ENCODE results near the gene ULK1.
"Not testable (repeated sequence)": the region's sequence is repeated elsewhere in the genome, so short reads cannot be mapped to it uniquely, and the experiment has no call there.

The ULK1 gene

DNA sequence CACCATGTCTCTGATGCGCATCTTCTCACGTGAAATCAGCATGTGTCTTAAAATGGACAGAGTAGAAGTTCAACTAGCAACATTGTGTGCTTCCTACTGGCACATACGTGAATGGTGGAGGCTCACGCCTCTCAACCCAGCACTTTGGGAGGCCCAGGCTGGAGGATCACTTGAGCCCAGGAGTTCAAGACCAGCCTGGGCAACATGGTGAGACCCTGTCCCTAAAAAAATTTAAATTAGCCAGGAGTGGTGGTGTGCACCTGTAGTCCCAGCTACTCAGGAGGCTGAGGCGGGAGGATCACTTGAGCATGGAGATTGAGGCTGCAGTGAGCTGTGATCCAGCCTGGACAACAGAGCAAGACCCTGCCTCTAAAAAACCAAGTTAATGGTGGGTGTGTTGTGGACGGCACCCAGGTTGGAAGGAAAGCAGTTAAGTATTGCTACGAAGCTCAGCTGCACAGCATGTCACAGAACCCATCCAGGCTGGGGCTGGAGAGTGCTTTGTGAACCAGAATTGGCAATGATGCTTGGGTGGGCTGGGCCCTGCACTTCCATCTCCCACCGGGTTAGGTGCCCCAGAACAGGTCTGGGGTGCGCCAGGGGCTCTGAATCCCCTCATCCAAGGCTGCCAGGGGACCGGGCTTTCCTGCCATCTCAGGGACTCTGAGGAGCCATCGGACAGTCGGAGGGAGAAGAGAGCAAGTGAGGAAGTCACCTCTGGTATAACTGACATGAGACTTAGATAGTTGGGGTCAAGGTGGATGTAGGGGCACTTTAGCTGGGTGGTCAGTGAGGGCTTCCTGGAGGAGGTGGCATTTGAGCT is 33.0 kb upstream of the ULK1 start:
- DNase-seq (ENCODE audit: low spot score) (no peak), FAIRE-seq (no peak)

DNA sequence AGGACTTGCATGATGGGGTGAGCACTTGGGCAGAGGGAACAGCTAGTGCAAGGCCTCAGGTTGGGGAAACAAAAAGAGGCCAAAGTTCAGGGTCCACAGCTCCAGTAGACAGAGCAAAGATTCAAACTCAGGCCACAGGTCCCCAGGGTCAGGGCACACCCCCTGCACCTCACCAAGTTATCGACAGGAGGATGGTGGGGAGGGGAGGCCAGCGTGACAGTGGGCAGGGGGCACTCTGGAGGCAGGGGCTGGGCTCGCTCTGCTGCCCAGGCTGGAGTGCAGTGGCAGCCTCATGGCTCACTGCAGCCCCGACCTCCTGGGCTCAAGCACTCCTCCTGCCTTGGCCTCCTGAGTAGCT is 32.4 kb upstream of the ULK1 start:
- FAIRE-seq (no peak), DNase-seq (ENCODE audit: low spot score) (no peak)

DNA sequence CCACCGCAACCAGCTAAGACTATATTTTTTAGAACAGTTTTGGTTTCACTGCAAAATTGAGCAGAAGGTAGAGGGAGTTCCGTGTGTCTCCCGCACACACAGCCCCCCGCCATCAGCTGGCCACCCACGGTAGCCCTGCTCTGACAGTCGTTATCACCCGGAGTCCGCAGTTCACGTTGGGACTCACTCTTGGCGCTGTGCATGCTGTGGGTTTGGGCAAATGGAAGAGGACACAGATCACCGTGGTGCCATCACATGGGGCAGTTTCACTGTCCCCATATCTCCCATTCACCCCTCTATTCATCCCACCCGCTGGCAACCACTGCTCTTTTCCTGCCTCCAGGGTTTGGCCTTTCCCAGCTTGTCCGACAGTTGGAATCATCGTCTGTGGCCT is 31.8 kb upstream of the ULK1 start:
- no peak for FAIRE-seq
- no peak for DNase-seq (ENCODE audit: low spot score)

DNA sequence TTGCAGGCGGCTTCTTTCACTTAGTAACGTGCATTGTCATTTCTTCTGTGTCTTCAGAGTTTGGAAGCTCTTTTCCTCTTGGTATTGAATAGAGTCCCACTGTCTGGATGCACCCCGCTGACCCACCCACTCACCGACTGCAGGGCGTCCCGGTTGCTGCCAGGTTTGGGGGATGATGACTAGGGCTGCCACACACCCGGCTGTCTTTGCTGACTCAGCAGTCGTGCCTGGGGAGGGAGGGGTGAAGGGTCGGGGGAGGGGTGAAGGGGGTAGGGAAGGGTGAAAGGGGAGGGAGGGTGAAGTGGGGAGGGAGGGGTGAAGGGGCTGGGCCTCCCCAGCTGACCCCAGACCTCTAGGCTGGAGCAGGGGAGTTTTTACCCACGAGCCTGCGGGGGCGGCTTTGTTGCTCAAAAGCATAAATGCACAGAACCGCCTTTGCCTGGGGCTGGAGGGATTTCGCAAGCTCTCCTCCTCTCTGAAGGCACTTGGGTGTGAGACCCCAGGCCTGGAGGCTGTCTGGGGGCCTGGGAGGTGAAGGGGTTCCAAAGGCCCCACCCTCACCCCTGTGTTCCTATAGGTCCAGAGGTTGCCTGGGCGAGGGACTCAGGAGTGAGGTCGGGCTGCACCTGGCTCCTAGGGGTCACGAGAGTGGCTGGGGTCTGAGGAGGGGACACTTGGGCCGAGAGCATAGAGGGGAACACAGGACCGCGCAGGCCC is 31.3 kb upstream of the ULK1 start:
- FAIRE-seq (no peak), DNase-seq (ENCODE audit: low spot score) (peak; percentile 6)

DNA sequence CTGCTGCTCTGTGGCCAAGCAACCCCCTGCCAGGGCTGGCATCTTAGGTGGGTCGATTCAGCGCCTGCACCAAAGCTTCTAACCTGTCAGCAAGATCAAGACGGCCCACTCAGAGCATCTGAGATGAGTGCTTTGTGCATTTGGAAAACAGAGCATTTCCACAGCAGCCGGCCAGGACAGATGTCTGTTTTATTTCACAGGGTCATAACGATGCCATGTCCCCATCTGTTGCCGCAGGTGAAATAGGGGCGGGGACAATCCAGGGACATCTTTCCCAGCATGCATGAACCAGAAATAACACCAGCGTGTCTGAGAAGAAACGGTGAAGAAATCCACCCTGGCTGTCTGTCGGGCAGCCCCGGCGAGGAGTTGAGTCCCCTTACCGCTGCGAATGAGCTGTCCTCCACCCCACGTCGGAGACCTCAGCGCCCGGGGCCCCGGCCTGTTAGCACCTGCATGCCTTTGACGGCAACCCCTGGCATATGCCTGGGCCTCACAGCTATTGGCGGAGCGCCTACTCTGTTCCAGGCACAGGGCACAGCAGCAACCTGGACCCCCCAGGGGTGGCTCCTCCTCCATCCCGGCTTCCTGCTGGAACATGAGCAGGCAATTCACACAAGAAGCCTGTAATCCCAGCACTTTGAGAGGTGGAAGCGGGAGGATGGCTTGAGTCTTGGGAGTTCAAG is 30.6 kb upstream of the ULK1 start:
- DNase-seq (ENCODE audit: low spot score) (no peak), FAIRE-seq (no peak)

DNA sequence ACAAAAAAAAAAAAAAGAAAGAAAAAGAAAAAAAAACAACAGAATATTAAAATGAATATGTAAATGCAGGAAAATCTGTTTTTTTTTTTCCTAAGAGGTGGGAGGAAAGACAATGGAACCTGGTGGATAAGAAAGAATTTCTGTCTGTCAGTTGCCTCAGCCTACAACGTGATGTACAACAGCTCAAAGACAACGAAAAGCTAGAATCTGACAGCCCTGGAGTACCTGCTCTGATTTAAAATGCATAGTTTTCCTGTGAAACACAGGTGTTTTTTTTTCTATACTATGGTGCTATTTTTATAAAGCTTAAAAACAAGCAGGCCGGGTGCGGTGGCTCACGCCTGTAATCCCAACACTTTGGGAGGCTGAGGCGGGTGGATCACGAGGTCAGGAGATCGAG is 30.0 kb upstream of the ULK1 start:
- FAIRE-seq: no peak

DNA sequence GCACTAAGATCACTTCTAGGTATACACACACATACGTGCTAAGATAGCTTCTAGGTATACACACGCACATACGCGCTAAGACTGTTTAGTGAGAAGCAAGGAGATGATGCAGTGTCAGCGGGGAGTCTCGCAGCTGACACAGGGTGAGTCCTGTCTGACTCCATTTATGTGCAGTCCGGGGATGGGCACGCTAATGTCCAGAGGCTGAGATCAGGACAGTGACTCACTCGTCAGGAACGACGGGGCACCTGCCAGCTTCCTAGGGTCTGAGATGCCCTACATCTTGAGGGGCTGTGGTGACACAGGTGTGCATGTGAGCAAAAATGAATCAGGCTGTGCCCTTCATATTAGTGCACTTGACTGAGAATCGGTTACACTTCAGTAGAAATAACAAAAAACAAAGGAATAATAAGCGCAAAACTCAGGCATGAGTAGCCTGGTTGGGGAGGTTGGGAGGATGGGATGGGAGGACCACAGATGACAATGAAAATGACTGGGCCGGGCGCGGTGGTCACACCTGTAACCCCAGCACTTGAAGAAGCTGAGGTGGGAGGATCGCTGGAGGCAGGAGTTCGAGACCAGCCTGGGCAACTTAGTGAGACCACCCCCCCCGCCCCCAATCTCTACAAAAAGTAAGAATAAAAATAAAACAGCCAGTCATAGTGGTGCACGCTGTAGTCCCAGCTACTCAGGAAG is 29.1 kb upstream of the ULK1 start:
- FAIRE-seq (peak; percentile 91), DNase-seq (ENCODE audit: low spot score) (peak; percentile 94)

More for the DNA sequence above, 30.0 kb upstream of the ULK1 start:
- DNase-seq (ENCODE audit: low spot score): no peak

DNA sequence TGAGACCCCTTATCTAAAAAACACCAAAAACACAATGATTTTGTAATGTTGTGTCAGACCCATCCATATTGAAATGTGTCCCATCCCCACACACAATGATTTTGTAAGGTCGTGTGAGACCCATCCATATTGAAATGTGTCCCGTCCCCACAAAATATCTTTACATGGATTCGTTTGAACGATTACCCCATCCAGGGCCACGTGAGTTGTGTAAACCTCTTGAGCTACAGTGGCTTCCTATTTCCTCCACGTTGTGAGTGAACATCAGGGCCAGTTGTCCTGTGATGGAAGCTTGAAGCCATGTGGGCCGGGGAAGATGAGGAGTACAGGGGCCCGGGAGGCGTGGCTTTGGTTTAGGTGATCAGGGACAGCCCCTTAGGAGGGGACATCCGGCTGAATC is 27.0 kb upstream of the ULK1 start:
- DNase-seq (ENCODE audit: low spot score) (no peak), FAIRE-seq (no peak)

DNA sequence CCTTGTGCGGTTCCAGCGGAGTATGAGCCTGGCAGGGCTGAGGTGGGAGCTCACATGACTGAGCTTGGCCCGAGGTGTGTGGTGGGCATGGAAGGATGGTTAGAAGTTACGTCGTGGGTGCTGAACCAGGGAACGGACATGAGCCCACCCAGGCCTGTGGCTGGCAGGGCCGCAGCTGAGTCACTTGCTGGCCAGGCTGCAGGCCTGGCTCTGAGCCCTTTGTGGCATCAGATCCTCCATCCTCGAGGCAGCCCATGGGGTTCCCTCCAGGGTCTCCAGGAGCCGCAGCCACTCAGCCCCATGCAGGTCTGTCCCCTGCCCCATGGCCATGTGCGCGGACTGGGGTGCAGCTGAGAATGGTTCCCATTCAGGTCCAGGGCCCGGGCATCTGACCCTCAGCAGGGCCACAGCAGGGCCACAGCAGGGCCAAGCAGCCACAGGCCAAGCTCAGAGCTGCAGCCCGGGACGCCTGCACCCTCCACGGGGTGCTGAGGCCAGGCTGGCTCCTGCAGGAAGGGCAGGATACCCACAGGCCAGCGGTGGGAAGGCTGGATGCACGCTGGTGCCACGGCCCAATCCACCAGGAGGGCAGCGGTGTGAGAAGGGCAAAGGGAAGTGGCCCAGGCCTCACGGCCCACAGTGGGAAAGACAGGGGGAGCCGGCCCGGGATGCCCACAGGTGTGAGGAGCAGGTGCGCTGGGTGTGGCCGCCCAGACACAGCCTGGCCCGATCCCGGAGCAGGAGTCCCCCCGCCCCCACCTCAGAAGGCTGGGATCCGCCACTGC is 26.3 kb upstream of the ULK1 start:
- FAIRE-seq (no peak), DNase-seq (ENCODE audit: low spot score) (peak; percentile 55)

DNA sequence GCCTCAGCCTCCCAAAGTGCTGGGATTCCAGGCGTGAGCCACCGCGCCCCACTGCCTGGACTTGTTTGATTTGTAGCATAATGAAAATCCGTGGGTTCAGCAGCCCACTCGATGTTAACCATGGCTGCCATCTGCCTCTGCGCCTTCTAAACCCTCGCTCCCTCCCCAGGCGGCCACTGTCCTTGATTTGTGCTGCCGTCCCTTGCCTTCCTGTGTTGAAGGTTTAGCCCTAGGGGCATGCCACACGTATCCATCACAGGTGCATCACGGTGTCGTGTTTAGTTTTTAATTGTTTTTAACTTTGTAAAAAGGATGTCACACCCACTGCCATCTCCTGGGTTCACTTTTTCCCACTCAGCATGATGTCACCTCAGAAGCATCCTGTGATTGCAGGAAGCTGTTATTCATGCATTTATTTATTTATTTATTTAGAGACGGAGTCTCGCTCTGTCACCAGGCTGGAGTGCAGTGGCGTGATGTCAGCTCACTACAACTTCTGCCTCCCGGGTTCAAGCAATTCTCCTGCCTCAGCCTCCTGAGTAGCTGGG is 24.5 kb upstream of the ULK1 start:
- FAIRE-seq: no peak
- DNase-seq (ENCODE audit: low spot score): peak; percentile 51

DNA sequence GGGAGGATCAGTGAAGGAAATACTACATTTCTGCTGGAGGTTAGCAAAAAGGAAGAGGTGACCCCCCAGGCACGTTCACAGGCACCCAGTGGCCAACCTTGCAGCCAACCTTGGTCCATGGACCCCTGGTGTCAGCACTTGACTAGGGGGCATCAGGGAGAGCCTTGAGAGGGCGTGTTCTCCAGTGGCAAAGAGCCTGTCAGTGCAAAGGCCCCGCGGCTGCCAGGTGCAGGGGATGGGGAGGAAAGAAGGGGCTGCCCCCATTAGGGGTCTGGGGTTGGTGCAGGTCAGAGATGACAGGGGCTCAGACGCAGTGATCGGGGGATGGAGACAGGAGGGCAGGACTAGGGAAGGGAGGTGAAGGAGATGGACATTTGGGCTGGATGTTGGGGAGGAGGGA is 22.7 kb upstream of the ULK1 start:
- FAIRE-seq (no peak), DNase-seq (ENCODE audit: low spot score) (no peak)

DNA sequence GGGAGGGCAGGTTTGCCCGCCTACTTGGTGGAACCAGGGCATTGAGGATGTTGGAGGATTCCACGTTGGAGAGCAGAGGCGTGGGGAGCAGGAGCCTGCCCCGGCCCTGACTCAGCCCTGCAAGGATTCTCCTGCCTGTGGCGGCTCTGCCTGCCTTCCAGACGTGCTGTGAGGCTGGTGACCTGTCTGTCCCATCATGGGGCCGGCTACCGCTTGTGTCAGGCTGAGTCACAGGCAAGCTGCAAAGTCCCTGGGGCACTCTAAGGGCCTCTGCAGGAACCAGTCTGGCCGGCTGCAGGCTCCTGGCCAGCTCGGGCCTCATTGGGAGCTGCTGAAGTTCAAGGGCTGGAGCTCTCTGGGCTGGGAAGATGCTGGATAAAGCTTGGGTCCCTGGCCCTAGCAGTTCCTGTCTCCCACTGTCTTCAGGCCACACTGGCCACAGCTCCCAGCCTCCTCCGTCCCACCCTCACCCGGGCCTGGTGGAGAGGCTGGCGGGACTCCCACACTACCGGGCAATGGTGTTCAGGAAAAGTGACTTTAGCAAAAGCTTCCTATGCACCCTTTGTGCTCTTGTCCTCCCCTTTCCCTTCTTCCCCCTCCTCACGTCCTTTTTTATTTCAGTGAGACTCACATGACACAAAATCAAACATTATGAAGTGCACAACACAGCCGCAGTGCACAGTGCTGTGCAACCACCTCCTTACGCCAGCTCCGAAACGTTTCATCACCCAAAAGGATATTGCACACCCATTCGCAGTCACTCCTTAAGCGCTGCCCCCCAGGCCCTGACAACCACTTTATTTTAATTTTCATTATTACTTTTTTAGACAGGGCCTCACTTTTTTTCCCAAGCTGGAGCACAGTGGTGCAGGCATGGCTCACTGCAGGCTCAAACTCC is 22.0 kb upstream of the ULK1 start:
- FAIRE-seq (peak; percentile 78), DNase-seq (ENCODE audit: low spot score) (peak; percentile 82)

DNA sequence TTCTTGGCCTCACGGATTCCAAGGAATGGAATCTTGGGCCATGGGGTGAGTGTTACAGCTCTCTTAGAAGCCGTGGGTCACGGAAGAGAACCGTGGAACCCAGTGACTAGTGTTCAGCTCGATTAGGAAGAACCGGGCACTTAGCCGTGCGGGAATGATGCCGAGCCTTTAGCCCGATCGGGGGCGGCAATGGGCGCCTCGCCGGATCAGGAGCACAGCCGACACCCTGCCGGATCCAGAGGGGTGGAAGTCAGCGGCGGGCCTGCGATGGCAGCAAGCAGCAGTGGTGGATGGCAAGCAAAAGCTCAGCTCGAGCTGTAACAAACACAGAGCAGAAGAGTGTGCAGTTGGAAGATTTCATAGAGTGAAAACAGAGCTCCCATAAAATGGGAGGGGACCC is 21.1 kb upstream of the ULK1 start:
- no peak for DNase-seq (ENCODE audit: low spot score)
- no peak for FAIRE-seq

DNA sequence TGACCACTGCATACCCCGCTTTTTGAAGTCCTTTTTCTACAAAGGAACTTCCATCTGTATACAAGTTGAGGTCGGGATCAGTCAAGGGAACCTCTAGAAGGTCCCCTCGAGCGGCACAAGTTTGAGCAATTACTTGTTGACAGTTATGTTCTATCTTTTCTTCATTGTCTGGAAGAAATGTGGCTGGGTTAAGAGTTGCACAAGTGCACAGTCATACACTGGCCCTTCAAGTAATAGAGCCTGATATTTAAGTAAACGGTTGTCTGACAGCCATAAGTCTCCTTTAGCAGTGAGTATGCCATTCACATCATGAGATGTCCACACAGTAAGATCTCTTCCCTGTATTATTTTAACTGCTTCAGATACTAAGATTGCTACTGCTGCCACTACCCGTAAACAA is 19.4 kb upstream of the ULK1 start:
- FAIRE-seq; DNase-seq (ENCODE audit: low spot score): not testable (repeated sequence)

DNA sequence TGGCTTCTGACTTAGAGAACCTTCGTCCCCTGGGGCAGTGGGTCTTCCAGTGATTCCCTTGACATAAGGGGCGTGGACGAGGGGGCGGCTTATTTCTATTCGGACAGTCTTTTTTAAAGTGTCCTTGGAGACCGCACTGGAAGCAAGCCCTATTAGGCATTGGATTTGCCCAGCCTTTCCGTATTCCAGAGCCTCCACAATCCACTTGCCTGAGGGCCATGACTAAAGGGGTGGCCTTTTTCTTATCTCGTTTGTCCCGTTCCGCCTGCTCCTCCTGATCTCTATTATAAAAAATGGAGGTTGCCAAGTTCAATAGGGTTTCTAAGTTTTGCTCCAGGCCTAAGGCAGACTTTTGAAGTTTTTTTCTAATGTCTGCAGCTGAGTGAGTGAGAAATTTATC is 17.2 kb upstream of the ULK1 start:
- DNase-seq (ENCODE audit: low spot score); FAIRE-seq: not testable (repeated sequence)

DNA sequence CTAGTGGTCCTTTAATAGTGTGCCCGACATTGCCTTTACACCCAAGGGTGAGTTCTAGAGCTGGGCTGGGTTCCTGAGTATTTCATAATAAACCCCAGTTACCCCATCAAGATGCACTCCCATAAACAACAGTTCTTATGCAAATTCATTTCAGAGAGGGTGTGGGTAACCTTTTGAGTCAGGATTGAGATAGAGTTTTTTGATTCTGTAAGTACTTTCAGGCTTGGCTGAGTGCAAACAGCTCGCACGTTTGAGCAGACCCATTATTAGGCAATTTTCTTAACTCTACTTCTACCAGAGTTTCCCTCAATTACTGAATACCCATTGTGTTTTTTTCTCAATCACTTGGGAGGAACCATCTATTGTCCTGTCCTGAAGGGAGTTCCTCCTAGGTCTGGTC is 16.0 kb upstream of the ULK1 start:
- DNase-seq (ENCODE audit: low spot score); FAIRE-seq: not testable (repeated sequence)

DNA sequence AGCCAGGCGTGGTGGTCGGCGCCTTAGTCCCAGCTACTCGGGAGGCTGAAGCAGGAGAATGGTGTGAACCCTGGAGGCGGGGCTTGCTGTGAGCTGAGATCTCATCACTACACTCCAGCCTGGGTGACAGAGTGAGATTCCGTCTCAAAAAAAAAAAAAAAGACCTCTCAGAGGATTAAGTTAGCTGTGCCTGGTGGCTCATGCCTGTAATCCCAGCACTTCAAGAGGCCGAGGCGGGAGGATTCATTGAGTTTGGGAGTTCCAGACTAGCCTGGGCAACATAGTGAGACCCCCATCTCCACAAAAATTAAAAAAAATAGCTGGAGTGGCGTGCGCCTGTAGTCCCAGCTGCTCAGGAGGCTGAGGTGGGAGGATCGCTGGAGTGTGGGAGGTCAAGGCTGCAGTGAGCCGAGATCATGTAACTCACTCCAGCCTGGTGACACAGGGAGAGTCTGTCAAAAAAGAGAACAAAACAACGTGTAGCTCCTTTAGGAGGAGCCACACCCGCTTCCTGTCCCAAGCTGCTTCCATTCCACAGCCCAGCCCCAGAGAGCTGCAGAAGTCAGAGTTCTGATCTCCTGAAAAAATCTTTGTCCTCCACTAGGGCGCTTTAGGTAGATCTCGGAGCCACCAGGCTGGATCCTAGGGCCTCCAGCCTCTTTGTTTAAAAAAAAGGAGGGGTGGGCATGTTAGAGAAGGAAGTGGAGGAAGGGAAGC is 11.5 kb upstream of the ULK1 start:
- DNase-seq (ENCODE audit: low spot score): no peak
- FAIRE-seq: no peak

DNA sequence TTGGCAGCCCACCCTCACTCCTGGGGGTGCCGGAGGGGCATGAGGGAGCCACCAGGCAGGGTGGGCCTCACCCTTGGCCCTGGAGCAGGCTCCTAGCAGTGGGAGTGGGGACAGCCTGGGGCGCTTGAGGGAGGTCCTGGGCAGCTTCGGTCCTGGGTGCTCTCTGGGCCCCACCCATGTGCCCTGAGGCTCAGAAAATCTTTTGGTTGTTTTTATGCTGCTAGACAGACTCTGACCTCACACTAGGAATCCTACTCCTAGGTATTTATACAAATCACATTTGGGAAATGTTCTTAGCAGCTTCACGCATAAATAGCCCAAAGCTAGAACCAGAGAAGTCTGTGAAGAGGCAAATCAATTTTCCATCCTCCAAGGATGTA is 10.9 kb upstream of the ULK1 start:
- DNase-seq (ENCODE audit: low spot score) (no peak), FAIRE-seq (no peak)

DNA sequence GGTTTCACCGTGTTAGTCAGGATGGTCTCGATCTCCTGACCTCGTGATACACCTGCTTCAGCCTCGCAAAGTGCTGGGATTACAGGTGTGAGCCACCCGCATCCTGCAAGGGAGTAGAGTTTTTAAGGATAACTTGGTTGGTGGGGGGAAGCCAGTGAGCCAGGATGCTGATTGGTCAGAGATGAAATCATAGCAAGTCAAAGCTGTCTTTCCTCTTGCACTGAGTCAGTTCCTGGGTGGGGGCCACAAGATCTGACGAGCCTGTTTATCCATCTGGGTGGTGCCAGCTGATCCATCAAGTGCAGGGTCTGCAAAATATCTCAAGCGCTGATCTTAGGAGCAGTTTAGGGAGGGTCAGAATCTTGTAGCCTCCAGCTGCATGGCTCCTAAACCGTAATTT is 9.3 kb upstream of the ULK1 start:
- not testable (repeated sequence) for FAIRE-seq; DNase-seq (ENCODE audit: low spot score)

Data from RCC 7860 (cell line).